Endothelial cell of umbilical vein (primary cell): ENCODE results near the gene DNAAF5. TPM values are rescaled to one million over a fixed set of nuclear protein-coding genes. Genes with fewer than 3 reads are reported as not detected.

Experiments
- BruUV-seq: library from RNA; stranded (reverse); fragments of 400-500 nt; replicated peaks from 2 replicates; lab custom pipeline; 2021; lab: Mats Ljungman, UMichigan
- CTCF ChIA-PET: fragments of 300-600, 350-600 bp; sonication (Branson Sonifier 250); formaldehyde crosslinking; loops from one replicate; lab custom pipeline; 2021; ENCODE audit warnings: antibody characterized with exemption, inconsistent platforms; lab: Charles Lee
- POLR2A ChIA-PET: fragments of 300-600, 350-600 bp; sonication (Branson Sonifier 250); formaldehyde crosslinking; loops from one replicate; lab custom pipeline; 2021; ENCODE audit warnings: antibody characterized with exemption, inconsistent platforms; lab: Charles Lee
- DNase-seq: peaks from one replicate; pipeline ENCODE4 v3.0.0-alpha.2; 2011; ENCODE audit warnings: low read depth, low spot score
- FAIRE-seq: peaks from 2 replicates; lab custom pipeline; 2011; peaks lifted over from hg19 to GRCh38; lab: Jason Lieb, UNC
- H2AFZ ChIP-seq: 2 replicates; pipeline ENCODE4 v1.6.0; 2012; ENCODE audit warnings: low read depth, low read length, control low read depth, inconsistent platforms
- H3K27ac ChIP-seq: 2 replicates; pipeline ENCODE4 v1.5.1; 2011; ENCODE audit warnings: low read depth, mild to moderate bottlenecking, control low read depth, low read length, moderate library complexity; ENCODE audit not compliant: insufficient read depth
- H3K27me3 ChIP-seq, 2 experiments: 2 replicates each; pipeline versions ENCODE4 v1.6.0 to v1.6.1; 2011; ENCODE audit warnings: low read length in 2 of 2, mixed read lengths in 1 of 2; ENCODE audit not compliant: control insufficient read depth in 2 of 2, insufficient read depth in 2 of 2
- H3K36me3 ChIP-seq, 2 experiments: 2 replicates in 1 of 2; 3 replicates in 1 of 2; pipeline ENCODE4 v1.5.1; 2011; ENCODE audit warnings: low read length in 2 of 2, mild to moderate bottlenecking in 1 of 2, moderate library complexity in 1 of 2; ENCODE audit not compliant: control insufficient read depth in 2 of 2, insufficient read depth in 2 of 2; ENCODE audit errors: extremely low read depth in 1 of 2
- H3K4me1 ChIP-seq: 3 replicates; pipeline ENCODE4 v1.5.1; 2011; ENCODE audit warnings: mild to moderate bottlenecking, low read length; ENCODE audit not compliant: control insufficient read depth, insufficient read depth; ENCODE audit errors: extremely low read depth
- H3K4me2 ChIP-seq: 2 replicates; pipeline ENCODE4 v1.6.1; 2011; ENCODE audit warnings: low read length, control low read depth, mixed read lengths; ENCODE audit not compliant: insufficient read depth
- H3K4me3 ChIP-seq, 3 experiments: fragments of 200-600 bp in 1 of 3; sonication (generic), shearing (Covaris generic) in 1 of 3; replicated peaks in 1 of 3; 2 replicates each; pipeline ENCODE4 v1.5.1; 2011 to 2016; ENCODE audit warnings: control low read depth in 3 of 3, low read length in 3 of 3, mild to moderate bottlenecking in 2 of 3, inconsistent platforms in 1 of 3, low read depth in 1 of 3, moderate library complexity in 1 of 3; ENCODE audit not compliant: insufficient read depth in 1 of 3
- H3K79me2 ChIP-seq: 2 replicates; pipeline ENCODE4 v1.6.0; 2012; ENCODE audit warnings: low read length, inconsistent platforms; ENCODE audit not compliant: control insufficient read depth, insufficient read depth
- H3K9ac ChIP-seq: replicated peaks from 2 replicates; pipeline ENCODE3; 2011; ENCODE audit warnings: low read length, control low read depth; ENCODE audit not compliant: insufficient read depth; ENCODE audit errors: extremely low read depth
- H3K9me1 ChIP-seq: replicated peaks from 3 replicates; pipeline ENCODE4 v1.6.0; 2011; ENCODE audit warnings: mild to moderate bottlenecking, low read length; ENCODE audit not compliant: control insufficient read depth, insufficient read depth; ENCODE audit errors: extremely low read depth
- H3K9me3 ChIP-seq: replicated peaks from 2 replicates; pipeline ENCODE4 v1.5.1; 2012; ENCODE audit warnings: low read length, inconsistent platforms; ENCODE audit not compliant: control insufficient read depth, insufficient read depth
- H4K20me1 ChIP-seq: replicated peaks from 2 replicates; pipeline ENCODE3; 2011; ENCODE audit warnings: mild to moderate bottlenecking, low read length; ENCODE audit not compliant: control insufficient read depth, insufficient read depth; ENCODE audit errors: extremely low read depth
- EZH2 ChIP-seq: IDR thresholded peaks from 2 replicates; pipeline ENCODE4 v1.6.1; 2012; ENCODE audit warnings: borderline replicate concordance, low read depth, mild to moderate bottlenecking, moderate library complexity, low read length, inconsistent platforms; ENCODE audit not compliant: severe bottlenecking
- FOS ChIP-seq: IDR thresholded peaks from 2 replicates; pipeline ENCODE4 v1.6.1; 2011; ENCODE audit warnings: mild to moderate bottlenecking, low read length, moderate library complexity, borderline replicate concordance; ENCODE audit not compliant: insufficient read depth
- GATA2 ChIP-seq: IDR thresholded peaks from 2 replicates; pipeline ENCODE4 v1.7.0; 2011; ENCODE audit warnings: low read depth, mild to moderate bottlenecking, moderate library complexity, mixed read lengths, low read length; ENCODE audit not compliant: insufficient read length, insufficient read depth
- JUN ChIP-seq: IDR thresholded peaks from 2 replicates; pipeline ENCODE4 v1.6.1; 2011; ENCODE audit warnings: borderline replicate concordance, low read depth; ENCODE audit not compliant: insufficient read length, insufficient read depth
- MYC ChIP-seq: IDR thresholded peaks from one replicate; pipeline ENCODE4 v1.6.1; 2011; ENCODE audit warnings: mild to moderate bottlenecking, low read depth, low read length
- POLR2A ChIP-seq: IDR thresholded peaks from 2 replicates; pipeline ENCODE4 v1.6.1; 2012; ENCODE audit warnings: low read depth, mild to moderate bottlenecking, control low read depth, low read length
- POLR2AphosphoS5 ChIP-seq: IDR thresholded peaks from 2 replicates; pipeline ENCODE4 v1.6.1; 2012; ENCODE audit warnings: low read depth, mild to moderate bottlenecking, control low read depth, low read length, moderate library complexity; ENCODE audit not compliant: insufficient read depth
- dilution Hi-C: fragments of 300-500 bp; cut with MboI; formaldehyde crosslinking; loops from one replicate; pipeline ENCODE4 v1.15.0; 2019; ENCODE audit warnings: low sequenced_read_pairs; ENCODE audit not compliant: extremely low pct_ligation_motif_present
- intact Hi-C: fragments of 100-400 bp; cut with micrococcal nuclease; formaldehyde crosslinking; loops from one replicate; pipeline ENCODE4 v1.10.0; 2022
- polyA plus RNA-seq, 4 experiments: library from polyadenylated mRNA; depleted of rRNA in 3 of 4; stranded (reverse) in 3 of 4; unstranded in 1 of 4; fragments of >200 nt; gene quantifications; 2 replicates each; pipeline versions ENCODE4 v1.2.1 to v1.2.3, GENCODE V29; 2011 to 2012; ENCODE audit warnings: missing spikeins in 1 of 4
- total RNA-seq: library from RNA; stranded (reverse); gene quantifications from 2 replicates; pipeline ENCODE4 v1.2.3, GENCODE V29; 2021
- TF ChIP-seq, protein P1 (sequence below): IDR thresholded peaks from 2 replicates; pipeline ENCODE4 v1.6.1; 2011; ENCODE audit not compliant: insufficient read depth, insufficient read length
- TF ChIP-seq, protein P2 (sequence below), 2 donors: IDR thresholded peaks; 1 replicate in 1 of 2; 2 replicates in 1 of 2; pipeline ENCODE4 v1.5.1; 2011; ENCODE audit warnings: low read length in 2 of 2, mild to moderate bottlenecking in 2 of 2, moderate library complexity in 2 of 2, control low read depth in 1 of 2, inconsistent platforms in 1 of 2, low read depth in 1 of 2; ENCODE audit not compliant: insufficient read depth in 1 of 2; ENCODE audit errors: extremely low read depth in 1 of 2

DNAAF5 gene
- total and polyA plus RNA-seq, 2 donors (not counting 3 experiments of a cell fraction or from before 2014, with no cell fraction given): 49.3 to 65.5 TPM

- Histone ChIP-seq H3K27ac (no peak overlapping the region), H3K4me1 (peaks cover 6% of the 10 kb centered on the region), H3K9ac (no peak overlapping the region), H3K36me3 (no peaks in the 10 kb centered on the region), H3K4me3 (no peak overlapping the region), H3K27me3 (no peaks in the 10 kb centered on the region), H2AFZ (no peak overlapping the region), H3K79me2 (no peaks in the 10 kb centered on the region), H3K9me1 (no peaks in the 10 kb centered on the region), H4K20me1 (no peaks in the 10 kb centered on the region), H3K4me2 (no peak overlapping the region), H3K9me3 (no peaks in the 10 kb centered on the region)
- DNase-seq: no peak
- BruUV-seq: no TSS peak
- ChIA-PET CTCF (interaction anchor here (1.4 kb wide), 1 partner anchor 164 kb away, joined by 4 read pairs; no protein-coding TSS in a partner anchor), POLR2A (no interaction called here)
- dilution Hi-C loops: no loop called here
- intact Hi-C loops: no loop called here
- no peak for FAIRE-seq
- TF ChIP-seq MYC: no peak
- TF ChIP-seq, protein P1, sequence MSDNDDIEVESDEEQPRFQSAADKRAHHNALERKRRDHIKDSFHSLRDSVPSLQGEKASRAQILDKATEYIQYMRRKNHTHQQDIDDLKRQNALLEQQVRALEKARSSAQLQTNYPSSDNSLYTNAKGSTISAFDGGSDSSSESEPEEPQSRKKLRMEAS: no peak
- TF ChIP-seq, protein P2, sequence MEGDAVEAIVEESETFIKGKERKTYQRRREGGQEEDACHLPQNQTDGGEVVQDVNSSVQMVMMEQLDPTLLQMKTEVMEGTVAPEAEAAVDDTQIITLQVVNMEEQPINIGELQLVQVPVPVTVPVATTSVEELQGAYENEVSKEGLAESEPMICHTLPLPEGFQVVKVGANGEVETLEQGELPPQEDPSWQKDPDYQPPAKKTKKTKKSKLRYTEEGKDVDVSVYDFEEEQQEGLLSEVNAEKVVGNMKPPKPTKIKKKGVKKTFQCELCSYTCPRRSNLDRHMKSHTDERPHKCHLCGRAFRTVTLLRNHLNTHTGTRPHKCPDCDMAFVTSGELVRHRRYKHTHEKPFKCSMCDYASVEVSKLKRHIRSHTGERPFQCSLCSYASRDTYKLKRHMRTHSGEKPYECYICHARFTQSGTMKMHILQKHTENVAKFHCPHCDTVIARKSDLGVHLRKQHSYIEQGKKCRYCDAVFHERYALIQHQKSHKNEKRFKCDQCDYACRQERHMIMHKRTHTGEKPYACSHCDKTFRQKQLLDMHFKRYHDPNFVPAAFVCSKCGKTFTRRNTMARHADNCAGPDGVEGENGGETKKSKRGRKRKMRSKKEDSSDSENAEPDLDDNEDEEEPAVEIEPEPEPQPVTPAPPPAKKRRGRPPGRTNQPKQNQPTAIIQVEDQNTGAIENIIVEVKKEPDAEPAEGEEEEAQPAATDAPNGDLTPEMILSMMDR (IDR thresholded peaks at IDR 0.05; ENCODE audit: extremely low read depth in 1 of 2, insufficient read depth in 1 of 2, low read depth in 1 of 2, low read length in 2 of 2): no peak
- no peak for TF ChIP-seq POLR2AphosphoS5
- TF ChIP-seq POLR2A: no peak
- TF ChIP-seq JUN: no peak
- no peak for TF ChIP-seq GATA2
- no peak for TF ChIP-seq FOS
- no peak for TF ChIP-seq EZH2
These were observed 19.8 kb upstream of the DNAAF5 start for GRCh38 chr7:706721-707120.
